Measurements from ENCODE around the gene BCL11B.
"Not testable (repeated sequence)": the region's sequence is repeated elsewhere in the genome, so short reads cannot be mapped to it uniquely, and the experiment has no call there.

BCL11B gene

DNA sequence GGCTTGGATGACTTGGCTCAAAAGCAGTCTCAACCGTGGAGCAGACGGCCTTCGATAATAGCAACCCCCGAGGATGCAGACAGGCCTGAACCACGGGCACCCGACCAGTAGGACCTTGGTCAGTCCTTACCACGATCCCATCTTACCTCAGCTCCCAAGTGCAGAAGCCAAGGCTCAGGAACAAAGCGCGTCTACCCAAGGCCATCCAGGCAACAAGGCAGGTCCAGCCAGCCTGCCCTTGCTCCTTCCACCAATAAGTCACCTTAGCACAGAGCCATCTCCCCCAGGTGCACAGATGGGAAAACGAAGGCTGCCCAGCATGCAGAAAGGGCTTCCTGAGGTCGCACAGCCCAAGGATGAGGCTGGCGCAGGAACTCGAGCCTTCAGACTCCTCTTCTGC is 77.3 kb downstream of the BCL11B start:
- no peak for DNase-seq

DNA sequence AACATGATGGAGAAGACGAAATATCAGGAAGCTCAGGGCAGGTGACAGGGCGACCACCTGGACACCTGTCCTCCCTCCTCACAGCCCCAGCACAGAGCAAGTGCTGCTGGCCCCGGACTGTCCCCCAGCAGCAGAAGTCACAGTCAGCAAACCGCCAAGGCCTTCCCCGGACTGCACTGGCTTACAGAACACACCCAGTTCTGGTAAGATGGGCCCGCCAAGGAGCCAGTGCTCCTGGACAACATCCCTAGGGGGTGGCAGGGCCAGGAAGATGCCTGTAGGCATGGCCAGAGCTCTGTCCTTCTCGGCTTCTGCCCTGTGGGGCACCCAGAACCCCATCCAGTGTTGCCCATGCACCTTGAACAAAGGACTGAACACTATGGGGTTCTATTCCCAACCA is 77.9 kb downstream of the BCL11B start:
- DNase-seq = no peak

DNA sequence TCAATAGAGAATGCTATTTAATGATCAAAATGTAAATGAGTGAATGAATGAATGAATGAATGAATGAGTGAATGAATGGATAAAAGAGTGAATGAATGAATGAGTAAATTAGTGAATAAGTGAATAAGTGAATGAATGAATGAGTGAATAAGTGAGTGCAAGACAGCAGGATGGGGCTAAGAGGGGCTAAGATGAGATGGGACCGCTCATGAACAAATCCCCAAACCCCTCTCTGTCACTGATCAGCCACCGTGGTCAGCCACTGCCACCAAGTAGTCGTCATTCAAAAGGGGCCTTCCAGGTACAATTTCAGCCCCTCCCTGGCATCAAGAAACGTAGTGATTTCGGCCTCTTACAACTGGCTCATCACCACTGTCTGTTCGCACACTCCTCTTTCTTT is 79.2 kb downstream of the BCL11B start:
- DNase-seq = no peak

DNA sequence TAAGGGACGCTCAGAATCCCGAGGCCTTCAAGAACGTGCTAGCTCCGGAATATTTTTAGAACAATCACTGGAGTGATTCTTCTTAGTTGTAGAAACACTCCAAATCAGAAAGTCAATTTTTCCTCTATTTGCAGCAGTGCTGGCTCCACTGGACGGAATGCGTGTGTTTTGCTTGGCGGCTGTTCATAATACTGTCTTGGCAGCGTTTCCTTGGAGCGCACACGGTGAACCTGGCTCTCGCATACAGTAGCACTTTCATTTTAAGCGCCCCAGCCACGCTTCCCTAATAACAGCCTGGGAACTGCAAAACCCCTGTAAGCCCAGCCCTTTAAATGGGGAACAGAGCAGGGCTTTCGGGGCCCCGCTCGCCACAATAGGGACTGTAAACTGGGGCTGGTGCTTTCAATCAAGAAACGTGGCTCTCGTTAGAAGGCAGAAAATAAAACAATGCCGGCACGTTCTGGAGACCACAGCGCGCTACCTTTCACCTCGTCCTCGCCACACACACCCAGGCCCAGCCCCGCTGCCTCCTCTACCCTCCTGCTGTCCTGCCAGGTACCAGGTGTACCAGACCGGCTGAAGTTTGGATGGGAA is 79.9 kb downstream of the BCL11B start:
- no peak for DNase-seq

DNA sequence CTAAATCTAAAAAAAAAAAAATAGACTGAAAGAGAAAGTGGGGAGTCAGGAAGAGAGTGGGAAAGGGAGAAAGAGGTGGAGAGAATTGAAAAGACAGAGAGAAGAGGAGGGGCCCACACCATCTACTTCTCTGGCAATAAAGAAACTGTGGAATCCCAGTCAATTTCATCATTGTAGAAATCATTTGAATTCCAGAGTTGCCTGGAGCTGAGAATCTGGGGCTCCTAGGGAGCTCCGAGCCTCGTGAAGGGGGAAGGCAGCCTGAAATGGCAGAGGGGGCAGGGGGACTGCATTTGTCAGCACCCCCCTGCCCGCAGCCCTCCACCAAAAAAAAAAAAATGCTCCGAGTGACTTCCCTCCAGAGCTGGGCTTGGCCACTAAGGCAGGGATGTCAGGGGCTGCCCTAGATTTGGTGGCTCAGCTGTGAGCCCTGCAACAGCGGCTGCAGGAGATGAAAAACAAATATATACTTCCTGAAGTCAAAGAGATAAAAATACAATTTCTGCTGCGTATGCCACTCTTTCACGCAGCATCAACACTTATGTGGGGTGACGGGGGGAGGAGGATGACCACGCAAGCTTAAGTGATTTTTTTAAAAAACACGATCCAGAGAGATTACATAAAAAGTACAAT is 80.5 kb downstream of the BCL11B start:
- DNase-seq = no peak

DNA sequence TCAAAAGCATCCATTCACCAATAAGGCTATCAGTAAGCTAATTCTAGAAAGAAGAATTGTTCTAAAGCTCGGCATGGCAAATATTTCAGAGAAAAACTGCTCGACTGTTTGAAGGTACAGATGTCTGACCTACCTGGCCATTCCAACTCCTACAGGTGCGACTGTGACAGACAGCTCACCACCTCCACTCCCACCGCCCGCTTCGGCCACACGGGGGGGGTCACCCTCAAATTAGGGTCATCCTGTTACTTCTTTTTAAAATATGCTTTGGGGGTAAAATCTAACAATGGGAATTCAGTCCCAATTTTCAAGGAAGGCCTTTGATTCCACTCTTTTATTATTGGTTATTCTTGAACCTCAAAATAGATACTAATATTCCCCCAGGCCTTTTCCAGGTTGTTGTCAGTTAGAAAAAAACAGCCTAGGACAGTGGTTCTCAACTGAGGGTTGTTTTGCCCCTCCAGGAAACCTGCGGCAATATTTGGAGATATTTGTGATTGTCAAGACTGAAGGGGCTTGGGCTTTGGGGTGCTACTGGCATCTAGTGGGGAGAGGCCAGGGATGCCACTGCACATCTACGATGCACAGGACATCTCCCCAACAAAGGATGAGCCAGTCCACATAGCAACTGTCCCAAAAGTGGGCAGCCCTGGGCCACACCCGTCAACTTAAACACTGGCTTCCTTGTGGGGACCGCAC is 81.2 kb downstream of the BCL11B start:
- no peak for DNase-seq

DNA sequence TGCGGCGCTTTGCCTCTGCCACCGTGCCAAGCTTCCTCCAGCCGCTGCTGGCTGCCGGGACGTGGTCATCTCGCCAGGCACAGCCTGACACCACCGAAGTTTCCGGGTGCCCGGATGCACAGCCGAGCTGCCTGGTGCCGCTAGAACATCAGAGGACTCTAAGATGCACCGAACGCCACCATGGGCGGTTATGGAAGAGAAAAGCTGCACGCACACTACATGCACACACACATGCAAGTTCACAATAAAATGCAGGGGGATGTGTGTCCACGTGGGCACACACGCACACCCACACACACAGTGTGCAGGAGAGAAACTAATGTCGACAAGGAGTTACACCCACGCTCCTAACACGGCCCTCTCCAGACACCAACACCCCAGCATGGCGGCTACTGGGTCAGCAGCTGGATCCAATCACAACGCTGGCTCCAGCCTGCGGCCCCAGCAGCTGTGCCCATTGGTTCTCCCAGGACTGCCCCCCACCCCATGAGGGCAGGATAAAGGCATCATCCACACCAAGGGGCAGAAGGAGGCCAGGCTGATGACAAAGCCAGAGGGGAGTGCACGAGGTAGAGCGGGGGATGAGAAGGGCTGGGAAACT is 82.7 kb downstream of the BCL11B start:
- DNase-seq = no peak

DNA sequence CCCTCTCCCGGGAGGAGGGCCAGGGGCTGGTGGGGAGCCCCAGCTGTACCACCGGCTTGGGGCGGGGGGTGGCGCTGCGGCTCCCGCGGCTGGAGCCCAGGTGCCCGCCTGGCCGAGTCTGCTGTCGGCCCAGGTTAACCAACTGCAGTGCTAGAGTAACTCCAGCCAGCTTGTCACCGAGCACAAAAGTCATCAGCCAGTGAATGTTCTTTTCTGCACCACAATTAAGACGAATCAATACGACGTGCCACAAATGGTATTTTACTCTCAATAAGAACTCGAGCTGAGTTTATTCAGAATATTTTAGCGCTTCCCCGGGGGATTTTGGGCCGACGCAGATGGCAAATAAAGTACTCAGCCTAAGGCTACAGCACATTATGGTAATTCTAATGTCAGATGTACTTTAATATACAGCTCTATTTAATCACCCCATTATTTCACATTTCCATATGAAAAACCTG is 83.2 kb downstream of the BCL11B start:
- DNase-seq = no peak

DNA sequence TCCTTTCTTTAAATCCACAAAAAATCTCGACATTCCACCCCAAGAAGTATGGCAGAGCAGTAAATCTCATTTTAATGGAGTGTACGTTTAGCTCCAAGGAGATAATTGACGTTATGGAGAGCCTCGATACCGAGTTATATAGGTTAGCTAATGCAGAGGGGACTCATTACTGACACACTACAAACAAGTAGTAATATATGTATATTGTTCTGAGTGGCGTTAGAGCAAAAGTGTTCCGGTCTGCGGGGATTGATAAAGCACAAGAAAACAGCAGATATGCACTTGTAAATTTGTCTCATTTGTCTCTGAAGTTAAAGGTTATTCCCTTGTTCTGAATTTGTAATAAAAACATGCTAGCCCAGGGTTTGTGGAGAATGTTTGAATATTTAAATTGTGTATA is 84.1 kb downstream of the BCL11B start:
- DNase-seq = no peak

DNA sequence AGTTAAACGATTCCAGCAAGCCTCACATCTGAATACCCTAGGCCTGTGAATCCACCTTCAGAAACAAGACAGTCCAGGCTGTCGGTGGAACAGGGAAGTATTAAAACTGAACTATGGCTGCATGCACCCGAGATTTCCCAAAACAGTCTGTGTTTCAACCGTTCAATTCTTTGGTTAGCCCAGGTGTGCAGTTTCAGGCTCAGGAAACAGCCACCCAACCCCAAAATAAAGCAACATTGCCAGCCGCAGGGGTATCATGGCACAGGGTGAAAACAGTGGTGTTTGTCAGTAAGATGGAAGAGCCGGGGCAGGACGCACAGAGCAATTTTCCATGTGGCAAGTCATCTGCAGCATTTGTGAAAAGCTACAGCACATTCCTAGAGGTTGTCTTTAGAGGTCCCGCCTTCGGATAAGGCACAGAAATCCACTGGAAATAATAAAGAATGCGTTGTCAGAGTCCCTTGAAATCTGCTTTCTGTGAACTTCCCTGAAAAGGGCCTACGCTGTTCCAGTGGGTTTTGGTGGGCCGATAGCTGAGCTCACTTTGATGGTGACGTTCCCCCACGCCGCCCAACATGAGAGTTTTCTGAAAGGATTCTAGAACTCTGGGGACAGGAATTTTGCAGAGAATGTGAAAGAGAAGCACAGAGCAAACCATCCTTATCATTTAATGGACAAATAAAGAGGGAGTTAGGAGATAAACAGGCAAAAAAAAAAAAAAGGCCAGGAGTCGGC is 84.9 kb downstream of the BCL11B start:
- no peak for DNase-seq

DNA sequence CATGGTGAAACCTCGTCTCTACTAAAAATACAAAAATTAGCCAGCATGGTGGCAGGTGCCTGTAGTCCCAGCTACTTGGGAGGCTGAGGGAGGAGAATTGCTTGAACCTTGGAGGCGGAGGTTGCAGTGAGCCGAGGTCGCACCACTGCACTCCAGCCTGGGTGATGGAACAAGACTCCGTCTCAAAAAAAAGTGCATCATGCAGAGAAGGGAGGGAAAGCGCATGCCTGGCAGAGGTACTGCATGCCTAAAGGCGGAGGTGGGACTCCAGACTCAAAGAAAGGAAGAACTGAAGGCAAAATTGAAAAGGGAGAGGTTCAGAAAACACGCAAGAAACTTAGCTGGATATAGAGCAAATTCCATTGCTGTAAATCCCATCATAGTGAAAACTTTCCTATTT is 85.7 kb downstream of the BCL11B start:
- not testable (repeated sequence) for DNase-seq

DNA sequence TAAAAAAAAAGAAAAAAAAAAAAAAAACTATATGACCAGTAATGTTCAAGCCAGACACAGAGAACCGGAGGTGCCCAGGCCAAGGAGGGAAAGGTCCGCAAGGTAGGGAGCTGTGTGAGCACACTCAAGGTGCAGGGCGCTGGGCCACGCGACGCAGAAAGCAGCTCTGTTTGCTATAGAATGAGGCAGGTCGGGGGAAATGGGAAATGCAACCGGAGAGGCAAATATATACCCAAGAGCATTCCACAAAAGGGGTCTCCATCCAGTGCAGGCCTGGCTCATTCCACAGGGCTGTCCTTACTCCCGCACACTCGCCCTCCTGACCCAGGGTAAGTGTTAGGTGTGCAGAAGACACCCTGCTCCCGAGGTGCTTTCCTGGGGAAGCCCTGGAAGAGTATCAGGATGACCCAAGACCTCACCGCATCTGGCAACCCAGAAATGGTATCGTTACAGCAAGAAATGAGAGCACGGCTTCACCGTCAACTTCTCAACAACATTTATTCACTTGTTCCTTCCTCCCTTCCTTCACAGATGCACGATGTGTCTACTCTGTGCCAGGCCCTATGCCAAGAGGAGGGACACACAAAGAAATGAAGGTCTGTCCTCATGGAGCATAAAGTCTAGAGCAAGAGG is 86.4 kb downstream of the BCL11B start:
- no peak for DNase-seq

DNA sequence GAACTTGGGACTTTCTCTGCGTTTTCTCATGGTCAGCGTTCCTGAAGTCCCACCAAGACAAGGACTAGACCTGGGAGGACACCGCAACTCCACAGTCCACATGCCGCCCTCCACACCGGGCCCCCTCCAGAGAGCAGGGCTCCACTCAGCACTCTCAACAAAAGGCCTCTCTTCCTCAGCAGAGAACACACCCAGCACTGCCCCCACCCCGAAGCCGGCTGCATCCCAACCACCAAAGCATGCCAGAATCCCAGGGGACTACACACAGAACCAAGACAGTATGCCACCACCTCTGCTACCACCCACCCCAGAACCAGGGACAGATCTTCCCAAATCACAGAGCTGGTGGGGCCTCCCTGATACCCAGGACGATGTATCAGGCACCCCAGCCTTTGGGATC is 88.3 kb downstream of the BCL11B start:
- DNase-seq = no peak

DNA sequence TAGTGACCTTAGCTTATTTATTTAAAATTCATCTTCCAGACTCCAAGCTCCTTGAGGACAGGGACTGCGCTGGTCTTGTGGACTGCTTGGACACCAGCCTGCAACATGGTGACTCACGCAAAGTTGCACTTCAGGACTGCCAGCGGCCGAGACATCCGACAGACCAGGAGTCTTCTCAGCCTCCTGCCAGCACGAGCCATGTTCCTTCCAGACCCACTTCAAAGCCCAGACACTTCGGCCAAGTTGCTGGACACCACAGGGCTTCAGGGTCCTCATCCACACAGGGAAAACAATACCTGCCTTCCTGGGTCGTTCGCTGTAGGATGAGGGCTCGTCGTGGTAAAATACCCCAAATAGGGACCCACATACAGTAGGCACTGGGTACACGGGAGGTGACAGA is 88.7 kb downstream of the BCL11B start:
- DNase-seq = no peak

DNA sequence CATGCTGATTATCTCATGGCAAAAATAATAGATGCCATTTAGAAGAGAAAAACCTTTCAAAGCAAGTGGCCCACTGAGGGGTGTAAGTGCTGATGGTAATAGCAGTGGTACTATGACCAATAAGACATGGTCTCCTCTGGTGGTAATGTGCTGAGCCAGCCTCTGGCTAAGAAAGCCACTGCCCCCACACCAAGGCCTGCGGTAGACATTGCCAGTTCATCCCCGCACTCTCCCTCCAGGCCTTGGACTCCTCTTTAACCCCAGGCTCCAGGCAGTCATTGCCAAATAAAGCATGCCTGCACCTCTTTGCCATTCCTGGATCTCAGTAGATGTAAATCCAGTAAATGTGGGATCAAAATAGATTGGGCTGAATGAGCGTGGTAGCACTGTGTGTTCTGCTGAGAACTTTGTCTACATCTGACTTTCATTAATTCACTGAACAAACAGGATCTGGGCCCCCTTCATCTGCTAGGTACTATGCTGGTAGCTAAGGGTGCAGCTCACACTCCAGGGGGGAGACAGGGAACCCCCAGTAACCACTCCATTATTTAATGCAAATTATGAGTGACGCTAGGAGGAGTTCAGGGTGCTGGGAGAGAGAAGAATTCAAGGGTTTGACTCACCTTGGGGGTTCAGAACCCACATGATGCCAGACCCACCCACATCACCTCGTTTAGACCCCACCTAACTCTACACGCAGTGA is 89.3 kb downstream of the BCL11B start:
- no peak for DNase-seq

DNA sequence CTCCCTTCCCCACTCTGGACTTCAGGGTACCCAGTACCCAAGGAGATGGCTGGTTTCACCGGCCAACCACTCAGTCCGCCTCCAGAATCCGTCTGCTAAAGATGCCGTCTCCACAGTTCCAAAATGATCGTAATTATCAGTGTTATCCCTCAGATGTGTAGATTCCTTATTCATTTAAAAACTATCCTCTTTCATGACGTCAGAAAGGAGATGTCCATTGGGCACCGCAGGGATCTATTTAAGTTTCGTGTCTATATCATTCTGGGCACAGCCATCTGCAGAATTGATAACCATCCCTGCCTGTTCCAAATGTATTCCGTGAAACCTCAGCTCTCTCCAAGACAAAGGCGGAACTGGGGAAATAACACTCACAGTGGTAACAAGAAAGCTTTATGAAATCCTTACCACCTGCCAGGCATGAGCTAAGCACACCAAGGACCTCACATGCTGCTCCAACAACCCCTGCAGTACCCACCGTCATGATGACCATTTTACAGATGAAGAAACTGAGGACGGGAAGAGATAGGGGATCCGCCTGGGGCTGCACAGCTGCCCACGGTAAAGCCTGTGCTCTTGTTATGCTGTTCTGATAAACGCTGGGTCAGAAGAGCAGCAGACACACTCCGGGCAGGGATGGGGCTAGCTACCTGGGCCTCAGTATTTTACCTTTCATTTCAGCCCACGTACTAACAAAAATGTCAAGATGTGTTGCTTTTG is 90.0 kb downstream of the BCL11B start:
- DNase-seq = no peak

DNA sequence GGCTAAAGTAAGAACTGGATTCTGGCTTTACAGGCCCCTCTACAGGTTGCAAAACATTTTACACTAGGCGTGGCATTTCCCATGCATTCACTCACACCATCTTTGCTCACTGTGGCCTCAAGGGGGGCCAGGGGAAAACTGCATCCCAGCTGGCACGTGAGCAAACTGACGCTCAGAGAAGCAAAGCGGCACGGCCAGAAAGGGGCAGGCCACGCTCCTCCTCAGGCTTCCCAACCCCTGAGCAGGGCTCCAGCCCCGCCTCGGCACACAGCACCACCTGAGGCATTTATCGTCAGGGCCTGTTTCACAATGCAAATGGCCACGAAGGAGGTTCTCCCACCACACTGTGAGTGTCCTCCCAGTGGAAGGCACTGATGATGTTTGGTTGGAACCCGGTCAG is 90.8 kb downstream of the BCL11B start:
- DNase-seq = no peak

DNA sequence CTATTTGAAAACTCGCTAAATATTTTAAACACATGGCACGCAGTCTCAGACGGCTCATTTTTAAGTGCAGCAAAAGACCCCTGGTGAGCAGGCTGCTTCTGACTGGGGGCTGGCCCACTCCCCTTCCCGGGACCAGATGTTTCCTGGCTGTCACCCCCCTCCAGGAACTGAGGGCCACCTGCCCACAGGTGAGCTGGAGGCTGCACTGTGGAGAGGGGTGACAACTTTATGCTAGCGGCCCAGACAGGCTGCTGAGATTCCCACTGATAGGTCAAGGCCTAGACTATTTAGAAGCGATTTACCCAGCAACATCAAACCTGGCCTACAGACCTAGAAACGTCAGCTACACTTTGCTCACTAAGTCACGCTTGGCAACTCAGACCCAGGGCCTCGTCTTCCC is 92.1 kb downstream of the BCL11B start:
- no peak for DNase-seq

DNA sequence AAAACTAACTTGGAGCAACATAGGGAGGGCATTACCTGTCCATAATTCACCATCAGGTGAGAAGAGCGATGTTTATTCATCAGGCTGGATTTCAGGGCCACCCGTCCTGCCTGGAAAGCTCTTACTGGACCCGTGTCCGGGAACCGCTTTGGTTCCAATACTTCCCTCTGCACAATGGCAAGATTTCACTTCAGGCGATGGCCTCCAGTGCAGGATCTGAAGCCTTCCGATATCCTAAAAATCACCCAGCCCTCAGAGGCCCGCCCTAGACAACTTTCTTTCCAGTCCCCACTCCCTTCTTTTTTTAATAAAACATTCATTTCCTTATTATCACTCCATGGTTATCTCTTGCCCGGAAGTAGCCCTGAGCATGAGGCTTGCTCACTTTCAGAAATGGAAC is 92.5 kb downstream of the BCL11B start:
- no peak for DNase-seq

DNA sequence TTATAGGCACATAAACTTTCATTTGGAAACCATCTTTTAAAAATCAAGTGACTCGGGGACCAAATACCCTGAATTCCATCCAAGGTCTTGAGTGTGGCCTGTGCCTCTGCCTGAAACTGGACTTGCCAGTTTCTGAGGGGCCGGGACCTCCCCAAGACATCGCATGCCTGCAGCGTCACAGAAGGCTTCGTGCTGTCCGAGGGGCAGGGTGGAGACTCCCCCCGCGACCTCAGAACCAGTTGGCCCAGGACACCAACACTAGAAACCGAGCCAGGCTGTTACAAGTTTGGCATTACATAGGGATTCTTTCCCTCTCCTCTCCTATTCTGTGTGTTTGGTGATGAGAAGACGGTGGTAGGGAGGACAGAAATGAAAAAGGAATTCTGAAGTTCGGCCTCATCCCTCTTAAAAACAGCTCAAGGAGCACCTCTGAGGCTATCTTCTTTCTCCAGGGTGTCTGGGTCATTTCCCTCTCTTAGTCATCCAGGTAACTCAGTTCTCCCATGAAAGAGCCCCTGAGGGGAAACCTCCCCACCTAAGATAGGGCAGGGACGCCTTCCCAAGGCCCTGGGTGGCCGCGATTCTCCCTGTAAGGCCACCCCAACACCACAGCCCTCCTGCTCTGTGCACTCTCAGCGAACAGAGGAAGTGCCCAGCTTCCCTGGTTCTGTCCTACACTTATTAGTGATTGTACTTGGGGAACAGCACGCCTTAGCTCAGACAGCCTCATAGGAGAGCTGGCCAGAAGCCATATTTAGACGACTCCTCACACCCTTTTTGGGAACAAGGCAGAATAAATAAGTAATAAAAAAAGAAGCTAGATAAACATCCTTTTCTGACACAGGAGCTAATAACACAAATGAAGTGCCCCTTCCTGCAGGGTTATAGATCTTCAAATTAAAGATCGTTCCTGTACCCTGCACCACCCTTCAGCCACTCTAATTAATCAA is 93.8 kb downstream of the BCL11B start:
- no peak for DNase-seq
